Measurements from ENCODE around the gene WBP2.

The WBP2 gene

DNA sequence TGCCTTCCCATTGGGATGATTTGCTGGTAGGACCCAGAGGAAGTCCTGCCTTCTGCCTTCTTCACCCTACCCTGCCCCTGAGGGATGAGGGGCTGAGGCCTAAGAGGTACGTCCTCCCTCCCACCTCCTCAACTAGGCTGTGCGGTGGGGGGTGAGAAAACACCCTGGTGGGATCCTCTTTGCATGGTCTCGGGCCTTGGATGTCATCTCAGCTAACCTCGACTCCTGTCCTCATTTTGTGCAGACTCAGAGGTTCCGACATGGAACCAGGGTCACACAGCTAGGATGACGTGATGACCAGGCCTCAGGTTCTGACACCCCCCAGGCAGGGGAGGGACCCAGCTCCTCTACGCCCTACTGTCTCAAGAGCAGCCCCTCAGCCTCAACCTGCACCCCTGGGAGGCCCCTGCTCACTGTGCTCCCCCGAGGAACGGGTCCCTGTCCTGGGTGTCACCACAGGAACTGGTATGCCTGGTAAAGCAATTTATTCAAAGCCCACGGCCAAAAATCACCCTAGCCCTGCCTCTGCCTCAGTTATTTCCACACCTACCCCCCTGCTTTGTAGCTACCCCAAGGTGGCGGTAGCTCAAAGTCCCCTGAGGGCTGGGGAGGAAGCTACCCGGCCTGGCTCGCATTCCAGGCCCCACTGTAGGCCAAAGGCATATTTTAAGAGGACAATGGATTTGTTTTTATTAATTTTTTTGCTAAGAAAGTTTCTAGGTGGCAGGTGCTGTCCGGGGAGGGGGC lies 28.4 kb downstream of the WBP2 start:
- no peak for DNase-seq

DNA sequence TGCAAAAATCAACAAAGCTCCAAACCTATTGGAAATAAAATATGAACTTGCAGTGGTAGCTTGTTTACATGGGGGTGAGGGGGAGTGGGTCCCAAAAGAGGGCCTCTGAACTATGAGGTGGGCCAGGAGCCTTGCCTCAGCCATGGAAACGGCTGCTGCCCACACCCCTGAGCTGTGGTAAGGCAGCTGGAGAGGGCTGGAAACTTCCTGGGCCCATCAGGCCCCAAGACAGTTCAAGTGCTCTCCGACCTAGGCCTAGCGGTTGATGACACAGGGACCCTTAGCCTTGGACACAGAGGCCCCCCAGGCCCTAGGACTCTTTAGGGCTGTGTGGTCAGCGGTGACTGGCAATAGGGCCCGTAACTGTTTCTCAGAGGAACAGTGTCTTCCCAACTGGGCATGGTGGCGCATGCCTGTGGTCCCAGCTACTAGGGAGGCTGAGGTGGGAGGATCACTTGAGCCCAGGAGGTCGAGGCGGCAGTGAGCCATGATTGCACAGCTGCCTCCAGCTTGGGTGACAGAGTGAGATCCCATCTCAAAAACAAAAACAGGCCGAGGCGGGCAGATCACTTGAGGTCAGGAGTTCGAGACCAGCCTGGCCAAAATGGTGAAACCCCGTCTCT lies 29.3 kb downstream of the WBP2 start:
- no peak for DNase-seq

- DNase-seq = no peak
Measured at GRCh38 chr17:75825149-75825552, 30.0 kb downstream of the WBP2 start.

- DNase-seq = no peak
Measured at GRCh38 chr17:75824666-75825065, 30.5 kb downstream of the WBP2 start.

GRCh38 chr17:75824050-75824552 lies 31.0 kb downstream of the WBP2 start:
- DNase-seq = no peak

GRCh38 chr17:75823257-75824041 lies 31.7 kb downstream of the WBP2 start:
- peak; percentile 28 for DNase-seq

GRCh38 chr17:75822800-75823166 lies 32.4 kb downstream of the WBP2 start:
- peak; percentile 23 for DNase-seq

DNA sequence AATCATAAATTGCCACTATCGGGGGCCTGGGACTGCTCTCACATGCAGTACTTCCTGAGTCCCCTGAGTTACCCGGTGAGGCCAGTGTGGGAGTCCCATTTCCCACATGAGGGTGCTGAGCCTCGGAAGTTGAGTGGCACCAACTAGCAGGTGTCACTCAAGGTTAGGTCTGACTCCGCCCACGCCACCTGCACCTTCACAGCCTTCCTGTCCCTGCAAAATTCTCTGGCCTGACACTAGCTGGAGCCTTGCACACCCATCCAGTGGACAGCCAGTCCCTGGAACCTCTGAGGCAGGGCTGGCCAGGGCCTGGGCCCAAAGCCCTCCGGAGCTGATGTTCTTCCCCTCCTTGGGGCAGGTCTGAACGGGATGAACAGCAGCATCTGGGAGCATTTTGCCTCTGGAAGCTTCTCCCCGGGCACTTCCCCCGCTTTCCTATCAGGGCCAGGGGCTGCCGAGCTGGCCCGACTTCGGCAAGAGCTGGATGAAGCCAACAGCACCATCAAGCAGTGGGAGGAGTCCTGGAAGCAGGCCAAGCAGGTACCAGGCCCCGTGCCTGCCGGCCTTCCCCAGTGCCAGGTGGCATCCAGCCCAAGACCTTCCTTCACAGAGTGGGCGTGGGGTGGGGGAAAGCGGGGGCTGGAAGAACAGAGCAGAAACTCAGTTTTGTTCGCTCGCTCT lies 32.9 kb downstream of the WBP2 start:
- no peak for DNase-seq

DNA sequence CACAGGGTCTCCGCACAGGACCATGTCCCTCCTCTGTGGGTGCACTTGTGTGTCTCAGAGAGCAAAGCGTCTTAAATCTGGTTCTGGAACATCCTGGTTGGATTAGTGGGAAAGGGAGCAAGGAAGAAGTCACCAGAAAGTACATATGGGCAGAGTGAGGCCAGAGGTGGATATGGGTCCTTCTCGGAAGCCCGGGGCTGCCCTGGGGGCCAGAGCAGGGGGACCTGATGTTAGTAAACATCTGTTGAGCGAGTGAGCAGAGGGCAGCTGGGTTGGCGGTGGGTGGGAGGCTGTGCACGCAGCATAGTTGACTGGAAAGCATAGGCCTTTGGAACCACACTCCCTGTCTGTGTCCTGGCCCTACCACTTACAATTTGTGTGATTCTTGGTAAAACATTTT lies 33.6 kb downstream of the WBP2 start:
- DNase-seq = no peak

DNA sequence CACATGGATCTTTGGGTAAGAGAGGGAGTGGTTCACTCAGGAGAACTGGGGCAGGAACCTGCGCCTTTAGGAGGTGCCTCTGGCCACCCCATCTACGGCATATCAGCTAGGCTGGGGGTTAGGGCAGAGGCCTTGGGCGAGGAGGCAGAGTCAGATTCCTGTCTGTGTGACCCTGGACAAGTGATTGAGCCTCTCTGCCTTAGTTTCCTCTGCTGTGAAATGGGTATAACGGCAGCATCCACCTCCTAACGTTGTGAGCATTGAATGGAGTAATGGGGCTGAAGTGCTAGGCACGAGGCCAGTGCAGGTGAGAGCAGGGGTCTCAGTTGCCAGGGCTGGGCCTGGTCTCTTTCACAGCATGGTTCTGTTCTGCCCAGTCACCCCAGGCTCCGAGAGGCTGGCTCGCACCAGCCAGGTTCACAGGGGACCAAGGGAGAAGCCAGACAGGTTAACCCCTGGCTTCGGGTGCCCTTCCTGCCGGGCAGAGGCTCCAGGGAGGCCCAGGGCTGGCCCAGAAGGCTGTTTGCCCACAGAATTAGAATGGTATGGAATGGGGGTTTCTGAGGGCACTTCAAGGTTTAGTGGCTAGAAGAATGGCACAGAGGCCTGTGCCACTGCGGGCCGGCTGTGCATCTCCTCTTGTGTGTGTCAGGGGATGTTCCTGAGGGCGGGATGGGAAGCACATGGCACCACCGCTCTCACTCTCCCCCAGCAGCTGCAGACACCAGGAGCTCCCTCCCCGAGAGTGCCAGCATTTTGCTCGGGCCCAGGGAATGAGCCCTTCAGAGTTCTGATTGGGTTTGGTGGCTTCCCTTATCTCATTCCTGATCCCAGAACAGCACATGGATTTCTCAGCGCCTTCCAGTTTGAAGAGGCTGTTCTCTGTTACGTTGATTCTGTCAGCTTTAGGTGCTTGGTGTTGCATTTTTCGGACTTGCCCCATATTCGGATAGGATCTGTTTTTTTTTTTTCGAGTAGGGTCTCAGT lies 34.7 kb downstream of the WBP2 start:
- no peak for DNase-seq

- DNase-seq = no peak
Measured at GRCh38 chr17:75819678-75820077, 35.5 kb downstream of the WBP2 start.

DNA sequence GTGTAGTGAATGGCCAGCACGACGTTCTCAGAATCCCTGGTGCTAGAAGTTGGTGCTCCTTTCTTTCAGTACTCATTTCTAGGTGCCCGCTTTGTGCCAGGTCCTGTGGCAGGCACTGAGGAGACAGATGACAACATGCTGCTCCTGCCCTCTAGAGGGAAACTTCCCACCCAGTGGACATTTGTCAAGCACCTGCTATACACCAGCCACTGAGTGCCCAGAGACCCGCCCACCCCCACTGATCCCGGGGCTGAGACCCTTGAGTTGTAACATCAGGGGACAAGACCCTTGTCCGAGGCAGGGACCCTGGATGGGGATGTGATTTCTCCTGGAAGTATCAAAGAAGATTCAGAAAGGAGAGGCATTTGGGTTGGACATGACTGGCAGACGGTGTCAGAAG lies 36.0 kb downstream of the WBP2 start:
- DNase-seq = no peak

DNA sequence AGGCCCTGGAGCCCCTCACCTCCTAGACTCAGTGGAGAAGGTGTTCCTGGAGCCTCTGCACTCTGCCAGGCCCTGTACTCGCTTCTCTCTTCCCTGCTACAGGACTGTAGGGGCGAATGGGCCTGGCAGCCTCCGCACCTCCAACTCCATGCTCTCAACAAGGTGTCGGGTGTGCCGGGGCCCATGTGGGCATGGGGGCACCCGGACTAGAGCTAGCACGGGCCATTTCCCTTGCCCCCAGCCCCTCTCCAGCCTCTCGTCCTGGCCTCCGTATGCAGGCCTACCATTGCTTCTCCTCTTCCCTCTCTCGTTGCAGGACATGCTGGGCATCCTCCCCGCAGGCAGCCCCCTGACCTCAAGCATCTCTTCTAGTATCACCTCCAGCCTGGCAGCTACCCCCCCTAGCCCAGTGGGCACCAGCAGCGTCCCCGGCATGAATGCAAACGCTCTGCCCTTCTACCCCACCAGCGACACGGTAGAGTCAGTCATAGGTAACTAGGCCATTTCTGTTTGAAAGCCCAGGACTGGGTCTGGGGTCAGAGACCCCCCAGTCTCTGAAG lies 36.7 kb downstream of the WBP2 start:
- no peak for DNase-seq

- DNase-seq = no peak
Measured at GRCh38 chr17:75817571-75817970, 37.6 kb downstream of the WBP2 start.

DNA sequence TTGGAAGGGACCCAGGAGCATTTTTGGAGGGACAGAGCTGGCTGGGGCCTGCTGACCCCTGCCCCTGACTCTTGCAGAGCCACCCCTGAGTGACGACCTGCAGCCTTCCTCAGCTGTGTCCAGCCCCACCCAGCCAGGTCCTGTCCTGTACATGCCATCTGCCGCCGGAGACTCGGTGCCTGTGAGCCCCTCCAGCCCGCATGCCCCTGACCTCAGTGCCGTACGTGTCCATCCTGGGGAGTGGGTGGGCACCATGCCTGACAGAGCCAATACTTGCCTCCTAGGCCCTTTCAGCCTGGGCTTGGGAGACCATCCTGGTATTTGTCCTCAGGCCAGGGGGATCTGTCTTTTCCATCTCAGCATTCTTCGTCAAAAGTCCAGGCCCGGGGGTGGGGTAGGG lies 38.4 kb downstream of the WBP2 start:
- DNase-seq = no peak

- DNase-seq = no peak
Measured at GRCh38 chr17:75815399-75815798, 39.7 kb downstream of the WBP2 start.

GRCh38 chr17:75814900-75815373 lies 40.2 kb downstream of the WBP2 start:
- no peak for DNase-seq

DNA sequence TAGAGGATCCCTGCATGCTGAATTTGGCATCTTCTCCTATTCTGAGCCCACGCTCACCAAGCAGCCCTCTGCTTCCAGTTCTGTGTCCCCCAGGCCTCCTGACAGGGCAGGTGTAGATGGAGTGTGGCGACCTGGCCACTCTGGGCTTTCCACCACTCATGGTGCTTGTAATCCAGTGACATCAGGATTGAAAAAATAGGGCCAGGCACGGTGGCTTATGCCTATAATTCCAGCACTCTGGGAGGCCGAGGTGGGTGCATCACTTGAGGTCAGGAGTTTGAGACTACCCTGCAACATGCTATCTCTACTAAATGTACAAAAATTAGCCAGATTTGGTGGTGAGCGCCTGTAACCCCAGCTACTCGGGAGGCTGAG lies 41.1 kb downstream of the WBP2 start:
- DNase-seq = no peak

DNA sequence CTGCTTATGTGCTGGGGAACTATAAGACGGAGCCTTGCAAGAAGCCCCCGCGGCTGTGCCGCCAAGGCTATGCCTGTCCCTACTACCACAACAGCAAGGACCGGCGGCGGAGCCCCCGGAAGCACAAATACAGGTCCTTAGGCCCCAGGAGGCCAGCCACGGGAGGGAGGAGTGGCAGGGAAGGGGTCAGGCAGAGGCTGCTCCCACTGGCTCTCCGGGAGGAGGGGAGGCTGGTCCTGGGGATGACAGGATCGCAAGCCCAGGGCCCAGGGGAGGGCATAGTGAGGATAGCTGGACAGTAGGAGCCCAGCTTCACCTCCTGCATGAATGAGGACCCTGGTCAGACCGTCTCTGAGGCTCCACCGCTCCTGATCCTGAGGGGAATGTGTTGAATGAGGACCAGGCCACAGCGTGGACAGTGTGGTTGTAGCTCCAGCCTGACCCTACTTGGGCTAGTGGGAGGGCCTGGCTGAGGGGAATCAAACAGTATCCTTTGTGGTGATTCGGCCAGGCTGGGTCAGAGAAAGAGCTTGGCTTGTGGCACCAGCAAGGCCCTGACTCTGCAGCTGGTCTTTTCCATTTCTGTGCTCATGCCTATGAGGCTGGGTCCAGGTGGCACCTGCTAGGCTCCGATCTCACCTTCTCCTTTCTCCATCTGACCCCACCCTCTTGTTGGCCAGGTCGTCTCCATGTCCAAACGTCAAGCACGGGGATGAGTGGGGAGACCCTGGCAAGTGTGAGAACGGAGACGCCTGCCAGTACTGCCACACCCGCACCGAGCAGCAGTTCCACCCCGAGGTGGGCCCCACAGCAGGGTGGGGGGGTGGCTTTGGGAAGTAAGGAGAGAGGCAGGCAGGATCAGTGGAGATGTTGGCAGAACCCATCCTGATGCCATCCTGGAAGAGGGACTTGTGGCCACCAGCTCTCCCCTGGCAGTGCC lies 41.8 kb downstream of the WBP2 start:
- no peak for DNase-seq
